ENCODE measurements around the gene DPY19L3. TPM values are rescaled to one million over a fixed set of nuclear protein-coding genes. Genes with fewer than 3 reads are reported as not detected.
A peak's percentile ranks its signal among the peaks of the same experiment; 100 is the strongest.
"Not testable (repeated sequence)": the region's sequence is repeated elsewhere in the genome, so short reads cannot be mapped to it uniquely, and the experiment has no call there.

Gene DPY19L3
- total RNA-seq, 1 donor from 2014 or later, result 70.3 TPM

- H3K9me3 Mint-ChIP-seq (ENCODE audit: low read depth), result no peaks in the 10 kb centered on the region
- no peak for DNase-seq (ENCODE audit: low spot score)
- TF ChIP-seq CTCF (IDR thresholded peaks at IDR 0.05), result no peak
- no peak overlapping the region for H3K4me3 Mint-ChIP-seq (ENCODE audit: unreplicated experiment)
- no peaks in the 10 kb centered on the region for H3K27me3 Mint-ChIP-seq (ENCODE audit: low read depth)
- peaks cover 24% of the 10 kb centered on the region for H3K4me1 Mint-ChIP-seq (ENCODE audit: low read depth)
- H3K36me3 Mint-ChIP-seq (ENCODE audit: low read depth), result peaks cover 9% of the 10 kb centered on the region
- H3K27ac Mint-ChIP-seq (ENCODE audit: unreplicated experiment), result no peak overlapping the region
These were observed 37.5 kb upstream of the DPY19L3 start for GRCh38 chr19:32367948-32368536.

GRCh38 chr19:32368787-32369186 is 36.8 kb upstream of the DPY19L3 start:
- Mint-ChIP-seq H3K9me3 (ENCODE audit: low read depth) (no peaks in the 10 kb centered on the region), H3K4me1 (ENCODE audit: low read depth) (peaks cover 26% of the 10 kb centered on the region), H3K27ac (ENCODE audit: unreplicated experiment) (no peak overlapping the region), H3K36me3 (ENCODE audit: low read depth) (peaks cover 6% of the 10 kb centered on the region), H3K4me3 (ENCODE audit: unreplicated experiment) (no peak overlapping the region), H3K27me3 (ENCODE audit: low read depth) (no peaks in the 10 kb centered on the region)
- DNase-seq (ENCODE audit: low spot score), result no peak
- TF ChIP-seq CTCF (IDR thresholded peaks at IDR 0.05), result no peak

GRCh38 chr19:32372726-32373517 is 32.6 kb upstream of the DPY19L3 start:
- peak overlapping the region; percentile 0 for H3K4me3 Mint-ChIP-seq (ENCODE audit: unreplicated experiment)
- no peak for TF ChIP-seq CTCF (IDR thresholded peaks at IDR 0.05)
- no peaks in the 10 kb centered on the region for H3K27me3 Mint-ChIP-seq (ENCODE audit: low read depth)
- H3K4me1 Mint-ChIP-seq (ENCODE audit: low read depth), result peaks cover 26% of the 10 kb centered on the region
- H3K27ac Mint-ChIP-seq (ENCODE audit: unreplicated experiment), result peak overlapping the region; percentile 86
- H3K36me3 Mint-ChIP-seq (ENCODE audit: low read depth), result peaks cover 9% of the 10 kb centered on the region
- H3K9me3 Mint-ChIP-seq (ENCODE audit: low read depth), result no peaks in the 10 kb centered on the region
- no peak for DNase-seq (ENCODE audit: low spot score)

- H3K36me3 Mint-ChIP-seq (ENCODE audit: low read depth), result peaks cover 9% of the 10 kb centered on the region
- H3K27ac Mint-ChIP-seq (ENCODE audit: unreplicated experiment), result peak overlapping the region; percentile 86
- no peak for TF ChIP-seq CTCF (IDR thresholded peaks at IDR 0.05)
- H3K4me1 Mint-ChIP-seq (ENCODE audit: low read depth), result peaks cover 26% of the 10 kb centered on the region
- no peak for DNase-seq (ENCODE audit: low spot score)
- no peaks in the 10 kb centered on the region for H3K27me3 Mint-ChIP-seq (ENCODE audit: low read depth)
- peak overlapping the region; percentile 33 for H3K4me3 Mint-ChIP-seq (ENCODE audit: unreplicated experiment)
- H3K9me3 Mint-ChIP-seq (ENCODE audit: low read depth), result no peaks in the 10 kb centered on the region
These were observed 31.8 kb upstream of the DPY19L3 start for GRCh38 chr19:32373585-32374295.

- H3K27me3 Mint-ChIP-seq (ENCODE audit: low read depth); DNase-seq (ENCODE audit: low spot score); H3K9me3 Mint-ChIP-seq (ENCODE audit: low read depth); H3K4me3 Mint-ChIP-seq (ENCODE audit: unreplicated experiment); H3K36me3 Mint-ChIP-seq (ENCODE audit: low read depth): not testable (repeated sequence)
- Mint-ChIP-seq H3K4me1 (ENCODE audit: low read depth) (peaks cover 26% of the 10 kb centered on the region), H3K27ac (ENCODE audit: unreplicated experiment) (peak overlapping the region; percentile 86)
These were observed 31.2 kb upstream of the DPY19L3 start for GRCh38 chr19:32374362-32374761.

Measured in chondrocyte (in vitro differentiated cells).